Neural cell (in vitro differentiated cells): ENCODE measurements around the gene THRSP. TPM values are rescaled to one million over a fixed set of nuclear protein-coding genes. Genes with fewer than 3 reads are reported as not detected.

ENCODE experiments used
- H2AFZ ChIP-seq: fragments of 200-600, 300-800 bp; sonication (generic), shearing (Covaris generic); 2 replicates; pipeline ENCODE4 v1.6.0; 2014; ENCODE audit warnings: low read depth, mild to moderate bottlenecking, antibody characterized with exemption, low read length, moderate library complexity
- H3F3A ChIP-seq: fragments of 200-600 bp; shearing (Covaris generic); 2 replicates; pipeline ENCODE4 v1.6.1; 2016; ENCODE audit warnings: mild to moderate bottlenecking, moderate library complexity, mixed read lengths, antibody characterized with exemption, low read length; ENCODE audit not compliant: insufficient read depth, poor library complexity, severe bottlenecking
- H3K27ac ChIP-seq: fragments of 200-600, 300-800 bp; sonication (generic), shearing (Covaris generic); 2 replicates; pipeline ENCODE4 v1.5.1; 2014; ENCODE audit warnings: mild to moderate bottlenecking, low read length, moderate library complexity
- H3K27me3 ChIP-seq: fragments of 300-800, 200-600 bp; sonication (generic), shearing (Covaris generic); 2 replicates; pipeline ENCODE4 v1.6.0; 2014; ENCODE audit warnings: mild to moderate bottlenecking, low read depth, low read length, moderate library complexity; ENCODE audit not compliant: insufficient read depth
- H3K36me3 ChIP-seq: fragments of 300-800, 200-600 bp; sonication (generic), shearing (Covaris generic); 2 replicates; pipeline ENCODE4 v1.5.1; 2014; ENCODE audit warnings: mild to moderate bottlenecking, antibody characterized with exemption, low read length, moderate library complexity; ENCODE audit not compliant: insufficient read depth
- H3K4me2 ChIP-seq: fragments of 300-800, 200-600 bp; sonication (generic), shearing (Covaris generic); 2 replicates; pipeline ENCODE4 v1.6.0; 2014; ENCODE audit warnings: mild to moderate bottlenecking, low read length
- H3K4me3 ChIP-seq: fragments of 300-800, 200-600 bp; sonication (generic), shearing (Covaris generic); 2 replicates; pipeline ENCODE4 v1.5.1; 2014; ENCODE audit warnings: mild to moderate bottlenecking, low read length, moderate library complexity
- H3K79me2 ChIP-seq: fragments of 200-600 bp; shearing (Covaris generic); replicated peaks from 2 replicates; pipeline ENCODE4 v1.6.0; 2014; ENCODE audit warnings: mild to moderate bottlenecking, low read length, moderate library complexity; ENCODE audit not compliant: insufficient read depth
- H3K9ac ChIP-seq: fragments of 300-800, 200-600 bp; sonication (generic), shearing (Covaris generic); 2 replicates; pipeline ENCODE4 v1.6.1; 2016; ENCODE audit warnings: mild to moderate bottlenecking, low read length, mixed read lengths
- H3K9me2 ChIP-seq: fragments of 200-600 bp; shearing (Covaris generic); 2 replicates; pipeline ENCODE4 v1.6.1; 2016; ENCODE audit warnings: mild to moderate bottlenecking, low read length, mixed read lengths; ENCODE audit not compliant: insufficient read depth
- H3K9me3 ChIP-seq: fragments of 200-600, 300-800 bp; sonication (generic), shearing (Covaris generic); 2 replicates; pipeline ENCODE4 v1.6.1; 2016; ENCODE audit warnings: mild to moderate bottlenecking, mixed run types, low read length, moderate library complexity, mixed read lengths
- H4K20me1 ChIP-seq: fragments of 200-600 bp; shearing (Covaris generic); 2 replicates; pipeline ENCODE4 v1.6.1; 2016; ENCODE audit warnings: mild to moderate bottlenecking, mixed run types; ENCODE audit not compliant: insufficient read depth
- EP300 ChIP-seq: fragments of 450-650 bp; conservative IDR thresholded peaks from 2 replicates; pipeline ENCODE4 v1.6.1; 2014; ENCODE audit warnings: antibody characterized with exemption, mild to moderate bottlenecking, moderate library complexity; ENCODE audit not compliant: poor library complexity, severe bottlenecking
- MXI1 ChIP-seq: fragments of 450-650 bp; conservative IDR thresholded peaks from 2 replicates; pipeline ENCODE4 v1.6.1; 2014; ENCODE audit warnings: antibody characterized with exemption, mild to moderate bottlenecking; ENCODE audit not compliant: poor library complexity, severe bottlenecking
- RAD21 ChIP-seq: fragments of 450-650 bp; conservative IDR thresholded peaks from 2 replicates; pipeline ENCODE4 v1.6.1; 2014; ENCODE audit warnings: antibody characterized with exemption, mild to moderate bottlenecking, moderate library complexity
- REST ChIP-seq: IDR thresholded peaks from 2 replicates; pipeline ENCODE4 v1.6.1; 2012; ENCODE audit warnings: borderline replicate concordance
- SMC3 ChIP-seq: fragments of 450-650 bp; conservative IDR thresholded peaks from 2 replicates; pipeline ENCODE4 v1.6.1; 2014; ENCODE audit warnings: antibody characterized with exemption, mild to moderate bottlenecking, moderate library complexity; ENCODE audit not compliant: poor library complexity
- TAF1 ChIP-seq: IDR thresholded peaks from 2 replicates; pipeline ENCODE4 v1.6.1; 2012; ENCODE audit warnings: low read depth
- polyA plus RNA-seq: library from polyadenylated mRNA; depleted of rRNA; stranded (reverse); fragments of >200 nt; gene quantifications from 2 replicates; pipeline ENCODE4 v1.2.3, GENCODE V29; 2014

Gene THRSP
- polyA plus RNA-seq, 1 donor from 2014 or later, result not detected

GRCh38 chr11:78038697-78039313, 24.9 kb upstream of the THRSP start:
- no peak overlapping the region for H3K9ac ChIP-seq
- no peak overlapping the region for H3K4me2 ChIP-seq
- no peaks in the 10 kb centered on the region for H3K27me3 ChIP-seq
- TF ChIP-seq SMC3, result no peak
- no peak for TF ChIP-seq MXI1
- no peak for TF ChIP-seq RAD21
- TF ChIP-seq TAF1, result no peak
- no peak for TF ChIP-seq REST
- TF ChIP-seq EP300, result no peak
- H3K9me2 ChIP-seq, result no peaks in the 10 kb centered on the region
- H3K27ac ChIP-seq, result no peak overlapping the region
- no peaks in the 10 kb centered on the region for H3K36me3 ChIP-seq
- H3K4me3 ChIP-seq, result no peak overlapping the region
- H2AFZ ChIP-seq, result no peak overlapping the region
- no peaks in the 10 kb centered on the region for H3K79me2 ChIP-seq
- no peaks in the 10 kb centered on the region for H4K20me1 ChIP-seq
- no peaks in the 10 kb centered on the region for H3F3A ChIP-seq
- H3K9me3 ChIP-seq, result no peaks in the 10 kb centered on the region

GRCh38 chr11:78039391-78039918, 24.2 kb upstream of the THRSP start:
- Histone ChIP-seq H3K9ac (no peak overlapping the region), H3K36me3 (no peaks in the 10 kb centered on the region), H3K9me3 (no peaks in the 10 kb centered on the region), H4K20me1 (no peaks in the 10 kb centered on the region), H3K27ac (no peak overlapping the region), H3K4me2 (no peak overlapping the region), H3K4me3 (no peak overlapping the region), H3K9me2 (no peaks in the 10 kb centered on the region), H2AFZ (no peak overlapping the region), H3F3A (no peaks in the 10 kb centered on the region), H3K79me2 (no peaks in the 10 kb centered on the region), H3K27me3 (no peaks in the 10 kb centered on the region)
- no peak for TF ChIP-seq TAF1

- Histone ChIP-seq H3K4me3 (no peak overlapping the region), H4K20me1 (no peaks in the 10 kb centered on the region), H2AFZ (no peak overlapping the region), H3F3A (no peaks in the 10 kb centered on the region), H3K27me3 (no peaks in the 10 kb centered on the region), H3K79me2 (no peaks in the 10 kb centered on the region), H3K9me3 (no peaks in the 10 kb centered on the region), H3K27ac (no peak overlapping the region), H3K36me3 (no peaks in the 10 kb centered on the region), H3K4me2 (no peak overlapping the region), H3K9me2 (no peaks in the 10 kb centered on the region), H3K9ac (no peak overlapping the region)
- no peak for TF ChIP-seq RAD21
Measured at GRCh38 chr11:78039919-78040671, 23.6 kb upstream of the THRSP start.
